GM19397 (cell line): ENCODE results near the gene ACTN4.
"Not testable (repeated sequence)": the region's sequence is repeated elsewhere in the genome, so short reads cannot be mapped to it uniquely, and the experiment has no call there.

Experiments
- ATAC-seq: cut with Tn5 transposase; IDR thresholded peaks from one replicate; pipeline ENCODE4 v1.9.1; 2021; ENCODE audit warnings: mild to moderate bottlenecking, moderate library complexity; ENCODE audit not compliant: unreplicated experiment

The ACTN4 gene

GRCh38 chr19:38735257-38735686 lies 87.8 kb downstream of the ACTN4 start:
- ATAC-seq, result no peak

- no peak for ATAC-seq
Observed at GRCh38 chr19:38736036-38736412, 88.6 kb downstream of the ACTN4 start.

- no peak for ATAC-seq
Observed at GRCh38 chr19:38736413-38737280, 89.2 kb downstream of the ACTN4 start.

GRCh38 chr19:38737281-38737865 lies 89.9 kb downstream of the ACTN4 start:
- no peak for ATAC-seq

GRCh38 chr19:38737921-38738737 lies 90.7 kb downstream of the ACTN4 start:
- no peak for ATAC-seq

GRCh38 chr19:38739440-38740256 lies 92.2 kb downstream of the ACTN4 start:
- no peak for ATAC-seq

- no peak for ATAC-seq
Observed at GRCh38 chr19:38740257-38740592, 92.8 kb downstream of the ACTN4 start.

- no peak for ATAC-seq
Observed at GRCh38 chr19:38740932-38741331, 93.5 kb downstream of the ACTN4 start.

- ATAC-seq, result no peak
Observed at GRCh38 chr19:38741670-38742069, 94.2 kb downstream of the ACTN4 start.

GRCh38 chr19:38742296-38742695 lies 94.8 kb downstream of the ACTN4 start:
- no peak for ATAC-seq

GRCh38 chr19:38742906-38743305 lies 95.5 kb downstream of the ACTN4 start:
- no peak for ATAC-seq

- ATAC-seq, result no peak
Observed at GRCh38 chr19:38743394-38744297, 96.2 kb downstream of the ACTN4 start.

GRCh38 chr19:38744298-38744681 lies 96.8 kb downstream of the ACTN4 start, which contains the start of gene CAPN12:
Gene CAPN12 (minus strand): TSS chr19:38744474. CDS start chr19:38744165, 309 bp downstream.
- no peak for ATAC-seq

GRCh38 chr19:38744874-38745273 lies 97.4 kb downstream of the ACTN4 start:
- no peak for ATAC-seq

GRCh38 chr19:38745316-38745715 lies 97.9 kb downstream of the ACTN4 start:
- ATAC-seq, result no peak

- not testable (repeated sequence) for ATAC-seq
Observed at GRCh38 chr19:38753783-38754182, 106.3 kb downstream of the ACTN4 start.

- not testable (repeated sequence) for ATAC-seq
Observed at GRCh38 chr19:38754196-38754595, 106.7 kb downstream of the ACTN4 start.

GRCh38 chr19:38759590-38760003 lies 112.1 kb downstream of the ACTN4 start:
- ATAC-seq, result no peak

GRCh38 chr19:38760805-38761517 lies 113.5 kb downstream of the ACTN4 start:
- not testable (repeated sequence) for ATAC-seq
